Measurements from ENCODE around the gene CSDE1.

CSDE1 gene

DNA sequence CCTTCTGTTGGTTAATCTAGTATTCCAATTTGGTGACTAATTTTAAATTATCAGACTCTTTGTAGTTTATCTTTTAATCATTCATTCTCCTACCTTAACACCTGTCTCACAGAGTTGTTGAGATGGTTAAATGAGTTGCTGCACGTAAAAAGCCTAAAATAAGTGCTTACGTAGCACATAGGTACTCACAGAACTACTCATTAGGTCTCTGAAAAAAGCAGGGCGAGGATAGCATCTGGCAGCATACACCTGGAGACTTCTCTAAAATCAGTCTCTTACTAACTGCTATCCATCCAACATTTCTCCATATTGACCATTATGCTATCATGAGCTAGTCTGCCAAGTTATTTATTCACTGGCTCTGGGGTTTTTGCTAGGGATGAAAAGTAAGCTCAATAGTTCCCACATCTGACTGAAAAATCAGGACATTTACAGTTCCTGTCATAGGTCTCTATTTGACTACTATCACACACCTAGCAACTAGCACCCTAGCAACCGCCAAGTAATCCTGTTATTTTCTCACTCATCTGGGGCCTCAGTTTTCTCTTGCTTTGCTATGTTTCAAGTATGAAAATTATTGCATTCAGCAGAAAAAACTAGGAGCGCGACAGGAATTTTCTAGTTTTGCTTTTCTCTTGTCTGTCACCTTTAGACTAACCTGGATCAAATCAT is 11.2 kb downstream of the CSDE1 start:
- no peak for DNase-seq

DNA sequence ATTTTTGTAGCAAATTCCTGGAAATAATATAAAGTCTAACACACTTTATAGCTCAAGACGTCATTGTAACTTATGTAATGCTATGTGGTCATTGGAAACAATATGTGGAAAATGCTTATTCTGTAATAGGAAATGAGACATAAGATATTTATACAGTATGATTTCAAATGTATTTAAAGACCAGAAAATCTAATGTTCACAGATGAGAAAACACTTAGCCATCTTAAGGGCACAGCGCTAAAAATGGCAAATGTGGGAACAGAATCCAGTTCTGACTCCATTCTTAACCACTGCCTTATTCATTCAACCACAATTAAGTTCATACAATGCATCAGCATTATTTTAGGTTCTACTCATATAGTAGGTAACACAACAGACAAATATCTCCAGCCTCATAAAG is 12.5 kb downstream of the CSDE1 start:
- no peak for DNase-seq

DNA sequence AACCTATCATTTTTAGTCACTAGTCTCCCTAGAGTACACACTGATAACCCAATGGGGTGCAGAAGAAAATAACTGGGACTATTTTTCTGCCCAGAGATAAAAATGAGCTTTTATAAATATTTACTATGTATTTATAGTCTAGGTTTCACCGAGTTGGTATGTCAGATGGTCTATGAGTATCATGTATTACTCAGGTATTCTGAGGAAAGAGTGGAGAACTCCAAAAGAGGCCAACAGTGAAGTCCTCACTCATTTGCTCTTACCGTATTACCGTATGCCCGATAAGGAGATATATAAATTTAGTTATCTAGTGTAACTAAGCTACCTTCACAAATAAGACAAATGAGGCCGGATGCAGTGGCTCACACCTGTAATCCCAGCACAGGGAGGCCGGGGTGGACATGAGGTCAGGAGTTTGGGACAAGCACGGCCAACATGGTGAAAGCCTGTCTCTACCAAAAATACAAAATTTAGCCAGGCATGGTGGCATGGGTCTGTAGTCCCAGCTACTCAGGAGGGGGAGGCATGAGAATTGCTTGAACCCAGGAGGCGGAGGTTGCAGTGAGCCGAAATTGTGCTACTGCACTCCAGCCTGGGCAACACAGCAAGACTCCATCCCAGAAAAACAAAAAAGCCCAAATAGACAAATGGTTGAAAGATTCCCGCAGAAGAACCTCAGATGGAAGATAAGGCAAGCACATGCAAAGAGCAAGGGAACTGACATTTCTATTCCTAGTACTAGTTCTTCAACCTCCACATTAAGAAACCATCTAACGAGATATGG is 15.6 kb downstream of the CSDE1 start:
- no peak for DNase-seq

DNA sequence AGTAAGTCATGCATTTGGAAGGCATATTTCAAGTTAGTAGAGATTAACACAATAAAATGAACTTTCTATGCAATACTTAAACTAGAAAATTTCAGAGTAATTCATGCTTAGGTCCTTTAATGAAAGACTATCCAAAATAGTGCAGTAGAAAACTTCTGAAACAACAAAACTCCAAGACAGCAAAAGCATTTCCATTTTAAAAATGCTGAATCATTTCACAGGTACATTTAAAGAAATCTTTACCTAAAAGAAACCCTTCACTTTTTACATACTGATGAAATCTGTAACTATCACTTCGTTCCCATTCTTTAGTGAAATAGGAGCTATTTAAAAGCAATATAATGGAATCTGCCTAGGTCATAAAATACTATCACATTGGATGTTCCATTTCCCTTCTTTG is 17.5 kb downstream of the CSDE1 start:
- DNase-seq = no peak

DNA sequence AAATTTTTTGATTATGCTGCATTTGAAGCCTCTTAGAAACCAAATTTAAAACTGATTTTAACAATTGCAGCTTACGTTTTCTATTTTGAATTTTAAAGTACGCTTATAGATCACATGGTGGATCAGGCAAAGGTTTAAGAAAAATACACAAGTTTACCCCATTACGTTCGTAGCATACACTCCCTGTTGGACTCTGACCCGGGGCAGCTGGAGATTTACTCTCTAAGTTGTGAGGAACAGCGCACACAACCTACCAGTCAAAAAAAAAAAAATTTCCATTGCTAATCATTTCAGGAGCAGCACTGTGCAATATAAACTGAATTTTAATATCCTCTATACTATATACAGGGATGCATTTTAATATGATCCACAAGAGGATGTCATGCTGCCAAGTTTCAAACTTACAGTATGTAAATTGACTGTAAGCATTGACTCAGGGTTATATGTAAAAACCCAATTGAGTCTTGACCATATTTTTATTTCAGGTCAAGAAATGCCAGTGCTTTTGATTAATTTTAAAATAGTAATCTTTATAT is 20.4 kb downstream of the CSDE1 start:
- DNase-seq = no peak

DNA sequence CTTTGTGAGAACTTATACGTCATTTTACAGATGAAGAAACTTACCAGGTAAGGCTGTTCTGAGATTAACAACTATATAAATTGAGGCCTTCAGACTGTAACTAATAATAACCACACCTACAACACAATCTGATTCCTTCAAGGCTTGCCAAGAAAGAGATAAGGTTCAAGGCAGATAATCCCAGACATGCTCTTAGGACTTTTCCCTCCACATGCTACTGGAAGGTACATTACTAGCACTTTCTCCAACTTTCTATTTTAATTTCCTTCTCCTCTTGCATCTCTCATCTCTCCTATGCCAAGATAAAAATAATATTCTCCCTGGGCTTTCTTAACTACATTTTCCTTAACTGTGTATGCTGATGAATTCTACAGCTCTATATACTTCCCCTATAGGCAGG is 22.3 kb downstream of the CSDE1 start:
- DNase-seq = no peak

DNA sequence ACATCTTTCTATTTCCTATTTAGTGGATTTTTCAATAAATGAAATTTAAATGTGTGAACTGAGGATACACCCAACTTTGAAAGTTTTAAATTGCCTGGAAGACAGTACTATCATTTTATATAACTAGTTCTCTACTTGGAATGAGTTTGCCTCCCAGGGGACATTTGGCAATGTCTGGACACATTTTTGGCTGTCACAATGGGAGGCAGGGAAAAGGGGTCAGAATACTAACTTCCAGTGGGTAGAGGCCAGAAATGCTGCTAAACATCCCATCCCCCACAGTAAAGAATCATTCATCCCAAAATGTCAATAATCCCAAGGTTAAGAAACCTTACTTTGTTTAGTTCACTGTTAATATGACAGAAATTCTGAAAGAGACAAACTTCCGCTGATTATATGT is 28.0 kb downstream of the CSDE1 start:
- DNase-seq = no peak

DNA sequence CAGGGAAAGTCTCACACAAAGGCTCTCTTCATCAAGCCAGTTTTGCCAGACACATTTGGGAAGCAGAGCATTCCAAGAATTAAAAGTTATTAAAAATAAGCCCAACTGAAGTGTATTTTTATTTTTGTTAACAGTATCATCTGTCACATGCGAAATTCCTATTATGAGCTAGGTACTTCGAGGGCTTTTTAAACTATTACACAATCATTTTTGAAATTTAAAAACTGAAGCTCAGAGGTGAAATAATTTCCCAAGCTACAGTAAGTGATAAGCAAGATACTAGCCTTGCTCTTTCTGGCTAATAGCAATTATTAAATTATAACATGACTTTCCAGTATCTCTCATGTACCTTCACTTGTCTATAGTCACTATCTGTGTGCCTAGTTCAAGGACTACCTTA is 29.2 kb downstream of the CSDE1 start:
- no peak for DNase-seq

DNA sequence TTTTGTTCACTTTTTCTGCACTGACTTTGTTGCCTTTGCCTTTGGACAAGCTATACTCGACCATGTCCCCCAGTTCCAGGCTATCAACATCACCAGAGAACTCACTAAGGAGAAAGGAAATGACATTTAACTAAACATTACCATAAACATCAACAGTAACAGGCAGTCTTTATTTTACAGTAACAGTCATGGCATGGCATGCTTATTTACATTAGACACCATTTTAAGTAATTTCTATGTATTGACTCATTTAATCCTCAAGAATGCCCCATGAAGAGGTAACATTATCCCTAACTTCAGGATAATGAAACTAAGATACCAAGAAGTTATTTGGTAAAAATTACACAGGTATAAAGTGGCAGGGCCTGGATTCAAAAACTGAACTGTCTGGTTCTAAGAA is 32.6 kb downstream of the CSDE1 start:
- no peak for DNase-seq

DNA sequence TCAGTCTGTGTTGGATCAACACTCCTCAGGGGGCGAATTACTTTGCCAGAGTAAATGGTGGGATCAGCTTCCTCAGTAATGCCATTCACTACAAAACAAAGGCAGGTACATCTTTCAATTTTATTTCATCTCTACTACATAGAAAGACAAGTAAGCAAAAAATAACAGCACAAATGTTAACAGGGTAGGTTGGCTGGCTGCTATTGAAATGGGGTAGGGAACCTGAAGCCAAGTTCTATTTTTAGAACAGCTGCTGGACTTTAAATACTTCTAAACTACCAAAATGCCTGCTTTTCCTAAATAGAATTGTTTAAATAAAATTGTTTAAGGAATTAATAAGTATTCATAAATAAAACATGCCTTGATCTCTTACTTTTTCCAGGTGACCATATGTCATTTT is 33.9 kb downstream of the CSDE1 start:
- DNase-seq = no peak

DNA sequence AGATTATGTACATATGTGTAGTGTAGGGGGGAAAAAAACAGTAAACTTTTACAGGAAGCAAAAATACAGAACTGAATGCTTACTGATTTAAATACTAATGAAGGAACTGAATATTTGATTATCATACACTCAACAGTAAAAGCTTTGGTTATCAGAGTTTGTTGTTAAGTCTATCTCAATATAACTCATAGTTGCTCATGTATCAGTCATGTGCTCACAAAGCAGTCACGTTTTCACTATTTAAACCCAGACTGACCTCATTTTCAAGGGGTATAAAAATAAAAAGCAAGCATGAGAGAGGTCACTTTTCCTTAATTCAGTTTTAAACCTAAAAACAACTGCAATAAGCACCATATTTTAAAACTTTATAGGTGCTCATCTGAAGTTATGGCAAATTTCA is 34.3 kb downstream of the CSDE1 start:
- DNase-seq = no peak

DNA sequence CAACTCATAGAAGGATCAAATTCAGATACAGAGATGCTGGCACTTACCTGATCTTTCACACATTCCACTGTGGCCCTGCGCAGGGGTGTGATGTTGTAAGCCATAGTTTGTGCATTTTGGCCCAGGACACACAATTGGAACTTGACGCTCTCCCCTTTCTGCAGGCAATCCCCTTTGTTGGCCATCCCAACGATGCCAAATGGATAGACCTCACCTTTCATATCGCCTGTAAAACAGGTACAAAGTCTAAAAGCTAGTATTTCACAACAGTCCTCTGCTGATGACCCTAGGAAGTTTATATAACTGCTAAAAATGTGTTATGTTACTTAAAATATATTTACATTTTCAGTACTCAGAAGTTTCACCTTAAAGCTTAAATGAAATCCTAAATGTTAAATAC is 37.3 kb downstream of the CSDE1 start:
- DNase-seq = no peak

DNA sequence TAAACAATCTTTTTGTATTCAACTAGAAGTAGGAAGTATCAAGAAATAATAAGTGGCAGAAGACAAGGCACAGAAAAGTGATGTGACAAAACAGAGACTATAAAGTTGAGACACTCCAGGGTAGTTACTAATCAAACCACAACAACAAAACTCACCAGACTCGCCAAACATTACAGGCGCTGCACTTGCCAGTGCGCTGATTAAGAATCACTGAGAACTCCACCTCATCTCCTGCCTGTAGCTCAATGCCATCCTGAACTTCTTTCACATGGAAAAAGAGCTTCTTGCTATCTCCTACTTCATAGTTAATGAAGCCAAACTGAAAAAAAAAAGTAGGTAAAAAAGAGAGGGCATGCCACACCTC is 38.4 kb downstream of the CSDE1 start:
- no peak for DNase-seq

DNA sequence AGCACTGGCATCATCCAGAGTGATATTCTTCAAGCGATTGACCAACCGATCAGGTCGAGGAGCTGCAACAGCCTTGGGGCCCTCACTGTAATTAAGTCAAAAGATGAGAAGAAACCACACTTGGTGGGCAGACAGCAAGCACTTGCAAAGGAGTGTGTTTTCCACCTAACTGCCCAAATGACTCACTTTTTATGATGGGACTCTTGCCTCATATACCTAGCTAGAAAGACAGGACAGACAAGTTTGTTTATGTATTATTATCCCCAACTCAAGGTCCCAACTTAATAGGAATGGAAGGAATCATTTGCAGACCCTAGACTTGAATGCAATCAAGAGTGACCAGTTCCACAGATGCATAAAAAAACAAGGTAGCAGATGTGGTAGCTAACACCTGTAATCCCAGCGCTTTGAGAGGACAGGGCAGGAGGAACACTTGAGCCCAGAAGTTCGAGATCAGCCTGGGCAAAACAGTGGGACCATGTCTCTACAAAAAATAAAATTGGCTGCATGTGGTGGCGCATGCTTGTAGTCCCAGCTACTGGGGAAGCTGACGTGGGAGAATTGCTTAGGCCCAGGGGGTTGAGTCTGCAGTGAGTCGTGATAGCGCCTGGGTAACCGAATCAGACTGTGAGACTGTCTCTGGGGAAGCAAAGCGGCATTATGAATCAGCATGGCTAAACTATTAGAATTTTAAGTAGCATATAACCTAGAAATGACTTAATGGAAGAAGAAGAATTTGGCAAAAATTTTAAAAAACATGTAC is 38.9 kb downstream of the CSDE1 start:
- no peak for DNase-seq

DNA sequence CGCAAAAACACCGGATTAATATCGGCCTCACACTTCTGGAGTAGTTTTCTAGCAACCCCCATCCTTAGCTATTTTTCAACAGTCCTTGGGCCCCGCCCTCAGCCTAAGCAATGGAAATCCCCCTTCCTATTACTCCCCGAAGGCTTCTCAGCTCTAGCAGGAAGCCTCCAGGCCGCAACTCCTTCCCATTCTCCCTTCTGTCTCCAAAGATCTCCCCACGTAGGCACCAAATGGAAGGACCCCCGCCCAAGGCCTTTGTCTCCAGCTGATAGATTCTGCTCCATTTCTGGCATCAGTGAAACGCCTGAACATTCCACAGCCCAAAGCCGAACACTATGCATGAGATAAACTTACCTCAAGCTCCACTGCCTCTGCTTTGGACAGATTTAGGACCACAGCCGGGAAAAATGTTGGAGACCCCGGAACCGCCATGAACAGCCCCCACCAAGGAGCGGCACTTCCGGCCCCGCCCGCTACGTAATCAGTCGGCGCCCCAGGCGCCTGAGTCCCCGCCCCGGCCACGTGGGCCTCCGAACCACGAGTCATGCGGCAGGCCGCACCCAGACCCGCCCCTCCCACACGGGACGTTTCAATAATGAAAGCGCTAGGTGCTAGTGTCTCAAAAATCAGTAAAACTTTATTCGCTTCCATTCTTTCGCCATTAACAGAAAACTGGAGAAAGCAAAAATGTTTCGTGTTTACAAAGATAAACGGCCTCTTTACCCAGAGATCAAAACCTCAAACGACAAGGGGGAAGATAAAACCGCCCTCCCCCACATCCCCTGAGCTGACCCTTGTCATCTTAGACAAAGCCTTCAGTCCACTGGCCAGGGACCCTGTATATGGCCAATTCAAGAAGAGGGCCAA is 41.2 kb downstream of the CSDE1 start, which contains the start of gene NRAS:
TSS of gene NRAS (minus strand) at position 468 of the 867 bp plus-strand sequence. CDS start 611 bp downstream, outside the sequence.
- peak; percentile 95 for DNase-seq

DNA sequence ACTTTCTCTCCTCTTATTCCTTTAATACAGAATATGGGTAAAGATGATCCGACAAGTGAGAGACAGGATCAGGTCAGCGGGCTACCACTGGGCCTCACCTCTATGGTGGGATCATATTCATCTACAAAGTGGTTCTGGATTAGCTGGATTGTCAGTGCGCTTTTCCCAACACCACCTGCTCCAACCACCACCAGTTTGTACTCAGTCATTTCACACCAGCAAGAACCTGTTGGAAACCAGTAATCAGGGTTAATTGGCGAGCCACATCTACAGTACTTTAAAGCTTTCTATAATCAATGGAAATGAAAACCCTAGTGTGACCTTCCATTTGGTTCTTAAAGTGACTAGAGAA is 41.9 kb downstream of the CSDE1 start:
- DNase-seq = no peak

DNA sequence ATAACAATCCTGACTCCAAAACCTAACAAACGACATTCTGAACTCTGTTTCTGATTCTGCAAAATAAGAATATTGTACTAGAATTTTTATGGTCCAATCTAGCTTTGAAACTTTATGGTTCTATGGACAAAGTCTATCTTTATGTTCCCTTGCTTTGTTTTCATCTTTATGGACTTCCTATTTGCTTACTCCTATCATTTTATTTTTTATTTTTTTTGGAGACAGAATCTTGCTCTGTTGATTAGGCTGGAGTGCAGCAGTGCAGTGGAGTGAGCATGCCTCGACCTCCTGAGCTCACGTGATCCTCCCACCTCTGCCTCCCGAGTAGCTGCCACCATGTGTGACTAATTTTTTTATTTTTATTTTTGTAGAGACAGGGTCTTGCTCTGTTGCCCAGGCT is 44.8 kb downstream of the CSDE1 start:
- DNase-seq = no peak

DNA sequence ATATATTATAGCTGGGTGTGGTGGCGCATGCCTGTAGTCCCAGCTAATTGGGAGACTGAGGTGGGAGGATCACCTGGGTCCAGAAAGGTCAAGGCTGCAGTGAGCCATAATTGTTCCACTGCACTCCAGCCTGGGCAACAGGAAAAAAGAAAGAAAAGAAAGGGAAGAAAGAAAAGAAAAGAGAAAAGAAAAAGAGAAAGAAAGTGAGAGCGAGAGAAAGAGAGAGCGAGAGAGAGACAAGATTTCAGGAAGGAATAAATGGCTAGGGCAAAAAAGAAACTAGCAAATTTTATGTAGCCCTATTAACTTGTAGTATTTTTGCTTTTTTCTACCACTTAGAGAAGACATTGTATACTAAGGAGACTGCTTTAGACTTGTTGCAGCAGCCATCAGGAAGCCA is 47.4 kb downstream of the CSDE1 start:
- DNase-seq = no peak

DNA sequence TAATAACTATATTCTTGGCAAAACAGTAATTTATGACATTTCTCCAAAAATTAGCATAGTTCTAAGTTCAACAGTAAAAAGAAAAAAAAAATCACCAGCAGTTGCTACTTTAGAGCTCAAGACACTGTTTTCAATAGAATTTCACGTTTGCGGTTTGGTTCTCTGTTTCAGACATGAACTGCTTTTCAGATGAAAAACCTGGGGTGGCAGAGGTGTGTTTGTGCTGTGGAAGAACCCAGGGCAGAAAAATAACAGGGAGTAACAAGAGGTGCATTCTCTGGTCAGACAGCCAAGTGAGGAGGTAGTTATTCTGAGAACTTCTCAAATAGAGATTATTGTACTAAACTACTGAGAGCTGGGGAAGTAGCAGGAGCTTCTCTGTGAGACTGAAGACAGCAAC is 50.2 kb downstream of the CSDE1 start:
- no peak for DNase-seq

DNA sequence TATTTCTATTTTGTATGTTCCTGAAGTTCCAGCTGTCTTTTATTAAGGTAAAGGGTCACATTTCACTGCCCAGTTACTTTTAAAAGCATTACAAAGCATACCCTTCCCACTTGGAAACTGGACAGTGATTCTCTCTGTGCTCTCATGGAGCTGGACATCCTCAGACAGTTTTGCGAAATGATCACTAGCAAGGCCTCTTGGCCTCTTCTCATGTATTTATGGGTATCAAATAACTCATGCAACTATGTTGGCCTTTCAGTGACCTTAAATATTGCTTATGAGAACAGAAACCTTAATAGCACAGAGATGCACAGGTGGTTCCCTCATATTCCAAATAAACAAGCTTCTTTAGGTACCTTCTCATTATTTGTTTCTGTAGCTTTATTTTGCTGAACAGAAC is 54.5 kb downstream of the CSDE1 start:
- DNase-seq = no peak

DNA sequence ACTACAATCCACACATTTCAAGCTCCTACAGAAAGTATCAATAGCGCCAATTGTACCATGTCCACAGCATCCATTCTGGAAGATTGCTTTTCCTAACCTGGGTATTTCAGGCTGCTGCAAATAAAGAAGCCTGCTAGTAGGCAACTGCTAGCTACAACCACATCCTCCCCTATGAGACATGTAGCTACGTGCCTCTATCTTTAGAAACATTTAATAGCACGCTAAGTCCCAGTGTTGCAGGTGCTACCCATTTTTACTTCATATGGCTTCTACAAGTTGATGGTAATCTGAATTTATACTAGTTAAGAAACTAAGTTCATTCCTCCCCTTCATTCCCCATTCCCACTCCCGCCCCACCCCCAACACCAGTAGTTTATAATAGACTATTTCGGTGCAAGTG is 55.0 kb downstream of the CSDE1 start:
- DNase-seq = no peak

DNA sequence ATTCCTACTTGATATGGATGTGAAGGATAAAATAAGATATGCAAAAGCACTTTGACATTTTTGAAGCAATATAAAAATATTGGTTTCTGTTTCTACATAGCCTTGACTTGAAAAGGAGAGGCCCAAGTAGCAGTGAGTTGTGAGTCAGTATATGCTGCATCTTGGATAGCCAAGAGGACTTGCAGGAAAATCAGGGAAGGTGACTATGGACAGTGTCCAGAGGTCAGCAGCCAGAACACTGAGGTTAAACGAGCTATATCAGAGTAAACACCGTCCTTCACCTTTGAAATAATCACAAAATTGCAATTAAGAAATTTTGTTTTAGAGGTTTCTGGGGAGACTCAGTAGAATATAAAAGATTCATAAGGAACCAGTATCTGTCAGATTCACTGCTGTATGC is 55.9 kb downstream of the CSDE1 start:
- no peak for DNase-seq

DNA sequence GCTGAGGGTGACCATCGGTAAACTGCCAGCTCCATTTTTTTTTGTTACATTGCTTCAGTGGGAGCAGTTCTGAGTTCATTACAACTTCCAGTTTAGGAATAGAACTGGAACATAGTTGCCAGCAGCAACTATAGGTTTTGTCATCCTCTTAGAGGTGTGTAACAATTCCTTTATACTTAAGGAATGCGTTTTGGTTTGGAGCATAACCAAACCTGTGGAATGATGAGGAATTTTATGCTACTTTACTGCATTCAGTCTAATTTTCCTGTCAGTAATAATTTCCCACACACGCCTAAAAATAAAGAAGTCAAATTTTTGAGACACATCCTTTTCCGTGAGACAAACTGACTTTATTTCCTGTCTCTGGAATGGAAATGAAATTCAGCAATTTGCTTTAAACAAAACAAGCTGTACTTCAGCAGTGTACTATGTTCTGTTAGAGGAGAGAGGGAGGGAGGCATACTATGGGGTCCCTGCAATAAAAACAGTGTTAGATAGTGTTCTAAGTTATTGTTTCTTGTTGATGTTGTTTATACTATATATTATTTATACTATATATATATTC is 57.7 kb downstream of the CSDE1 start:
- no peak for DNase-seq
